K562 (cell line): ENCODE data around the gene RPL26. TPM values are rescaled to one million over a fixed set of nuclear protein-coding genes. Genes with fewer than 3 reads are reported as not detected.

Source experiments
- FOSL1 ChIP-seq: fragments of 200-800 bp; sonication (Bioruptor generic); conservative IDR thresholded peaks from 2 replicates; pipeline ENCODE4 v1.6.1; 2016; ENCODE audit warnings: missing genetic modification characterization, missing compliant biosample characterization
- MAZ ChIP-seq, 2 experiments: fragments of 450-650 bp in 1 of 2; sonication (generic) in 1 of 2; formaldehyde crosslinking; IDR thresholded peaks in 1 of 2; conservative IDR thresholded peaks in 1 of 2; 2 replicates each; pipeline versions ENCODE4 v1.4.0 to v1.5.0; 2020; ENCODE audit warnings: mild to moderate bottlenecking in 1 of 2, missing genetic modification reagents in 1 of 2
- NR2C2 ChIP-seq, 2 experiments: fragments of 200-800 bp in 1 of 2; sonication (Bioruptor generic) in 1 of 2; sonication (generic) in 1 of 2; formaldehyde crosslinking in 1 of 2; IDR thresholded peaks; 2 replicates each; pipeline versions ENCODE4 v1.6.1 to v1.8.0; 2016 to 2022; ENCODE audit warnings: mild to moderate bottlenecking in 1 of 2, missing compliant biosample characterization in 1 of 2, missing genetic modification characterization in 1 of 2, missing genetic modification reagents in 1 of 2
- RAD21 ChIP-seq, 2 experiments: fragments of 250-450 bp in 1 of 2; fragments of 450-650 bp in 1 of 2; sonication (Bioruptor Pico) in 1 of 2; formaldehyde crosslinking in 1 of 2; IDR thresholded peaks in 1 of 2; conservative IDR thresholded peaks in 1 of 2; 2 replicates each; pipeline versions ENCODE4 v1.4.0 to v1.8.0; 2020 to 2022; ENCODE audit warnings: mild to moderate bottlenecking in 2 of 2, moderate library complexity in 1 of 2
- REST ChIP-seq, 2 experiments: fragments of 450-650 bp; formaldehyde crosslinking in 1 of 2; IDR thresholded peaks; 2 replicates each; pipeline versions ENCODE4 v1.4.0 to v1.6.1; 2014 to 2020; ENCODE audit warnings: mild to moderate bottlenecking in 2 of 2, borderline replicate concordance in 1 of 2, low read depth in 1 of 2
- SP2 ChIP-seq: IDR thresholded peaks from 2 replicates; pipeline ENCODE4 v1.6.1; 2011; ENCODE audit warnings: mild to moderate bottlenecking, low read depth, low read length, moderate library complexity; ENCODE audit not compliant: poor library complexity, severe bottlenecking; ENCODE audit errors: extremely low read depth
- TAF1 ChIP-seq: IDR thresholded peaks from 2 replicates; pipeline ENCODE4 v1.6.1; 2011; ENCODE audit warnings: mild to moderate bottlenecking, low read length, moderate library complexity; ENCODE audit not compliant: insufficient read depth, control insufficient read depth, severe bottlenecking; ENCODE audit errors: extremely low read depth
- TBL1XR1 ChIP-seq, 2 experiments: IDR thresholded peaks; 2 replicates each; pipeline ENCODE4 v1.6.1; 2012; ENCODE audit warnings: improper control_type of control experiment in 2 of 2, low read length in 2 of 2, mild to moderate bottlenecking in 1 of 2
- TEAD4 ChIP-seq, 2 experiments: sonication (generic) in 1 of 2; formaldehyde crosslinking in 1 of 2; IDR thresholded peaks; 2 replicates each; pipeline versions ENCODE4 v1.6.1 to v1.8.0; 2012 to 2022; ENCODE audit warnings: borderline replicate concordance in 1 of 2, inconsistent platforms in 1 of 2, low read length in 1 of 2, mild to moderate bottlenecking in 1 of 2, missing genetic modification reagents in 1 of 2
- ZEB2 ChIP-seq: fragments of 450-650 bp; IDR thresholded peaks from 2 replicates; pipeline ENCODE4 v1.6.1; 2016
- ZNF354B ChIP-seq: fragments of 250-450 bp; sonication (Bioruptor Pico); IDR thresholded peaks from 2 replicates; pipeline ENCODE4 v1.4.0; 2020
- polyA plus RNA-seq, 8 experiments: library from polyadenylated mRNA; depleted of rRNA in 4 of 8; stranded (reverse) in 5 of 8; unstranded in 3 of 8; fragments of >200 nt; fragmentation: Nextera tagmentation in 2 of 8; fragmentation: Illumina TruSeq in 1 of 8; extraction: Ambion mirVana in 2 of 8; extraction: Trizol in 1 of 8; gene quantifications; 2 replicates each; pipeline versions ENCODE4 v1.2.1 to v1.2.3, GENCODE V29; 2011 to 2014; ENCODE audit warnings: inconsistent platforms in 1 of 8, missing spikeins in 1 of 8
- total RNA-seq, 7 experiments: library from RNA; depleted of rRNA in 6 of 7; stranded (reverse); fragments of >200 nt in 6 of 7; fragmentation: Illumina TruSeq in 2 of 7; extraction: Trizol in 2 of 7; gene quantifications; 2 replicates each; pipeline versions ENCODE4 v1.2.1 to v1.2.3, GENCODE V29; 2011 to 2021; ENCODE audit warnings: low replicate concordance in 1 of 7
- TF ChIP-seq, protein P1 (sequence below): fragments of 450-650 bp; IDR thresholded peaks from 2 replicates; pipeline ENCODE4 v1.6.1; 2017; ENCODE audit warnings: antibody characterized with exemption, mild to moderate bottlenecking

Gene RPL26
- total and polyA plus RNA-seq, 9 of the 15 experiments (the other 6 are each of a cell fraction or from before 2014, with no cell fraction given), result 1,474 to 4,074 (median 2,904) TPM

GRCh38 chr17:8383143-8383822, at the start of gene RPL26 (continued):
- TF ChIP-seq REST (IDR thresholded peaks at IDR 0.05; ENCODE audit: borderline replicate concordance) (peak; percentile 65; the same call in 1 of the 2 replicates), REST (CRISPR knock-in tag; IDR thresholded peaks at IDR 0.05; ENCODE audit: low read depth) (no peak), FOSL1 (0 out of 2 replicates have a peak, but pooled peaks have one; percentile 32), RAD21 (CRISPR knock-in tag; conservative IDR thresholded peaks at IDR 0.05 in 1 of 2, IDR thresholded peaks at IDR 0.05 in 1 of 2) (peak; percentile 63 to 66), ZEB2 (peak; percentile 56), TAF1 (peak; percentile 96), SP2 (peak; percentile 48), TBL1XR1 (IDR thresholded peaks at IDR 0.05; ENCODE audit: low read length in 2 of 2) (0 out of 4 replicates have a peak, but pooled peaks of 1 of the 2 experiments have one; percentile 22), ZNF354B (CRISPR knock-in tag) (no peak), TEAD4 (IDR thresholded peaks at IDR 0.05; ENCODE audit: low read length) (0 out of 2 replicates have a peak, but pooled peaks have one; percentile 13), TEAD4 (CRISPR knock-in tag; IDR thresholded peaks at IDR 0.05; ENCODE audit: borderline replicate concordance) (no peak), NR2C2 (CRISPR knock-in tag; IDR thresholded peaks at IDR 0.05) (no peak), NR2C2 (tag; IDR thresholded peaks at IDR 0.05) (peak; percentile 58; the same call in 1 of the 2 replicates), MAZ (CRISPR knock-in tag; conservative IDR thresholded peaks at IDR 0.05 in 1 of 2, IDR thresholded peaks at IDR 0.05 in 1 of 2) (peak; percentile 95 to 96)
- TF ChIP-seq, protein P1, sequence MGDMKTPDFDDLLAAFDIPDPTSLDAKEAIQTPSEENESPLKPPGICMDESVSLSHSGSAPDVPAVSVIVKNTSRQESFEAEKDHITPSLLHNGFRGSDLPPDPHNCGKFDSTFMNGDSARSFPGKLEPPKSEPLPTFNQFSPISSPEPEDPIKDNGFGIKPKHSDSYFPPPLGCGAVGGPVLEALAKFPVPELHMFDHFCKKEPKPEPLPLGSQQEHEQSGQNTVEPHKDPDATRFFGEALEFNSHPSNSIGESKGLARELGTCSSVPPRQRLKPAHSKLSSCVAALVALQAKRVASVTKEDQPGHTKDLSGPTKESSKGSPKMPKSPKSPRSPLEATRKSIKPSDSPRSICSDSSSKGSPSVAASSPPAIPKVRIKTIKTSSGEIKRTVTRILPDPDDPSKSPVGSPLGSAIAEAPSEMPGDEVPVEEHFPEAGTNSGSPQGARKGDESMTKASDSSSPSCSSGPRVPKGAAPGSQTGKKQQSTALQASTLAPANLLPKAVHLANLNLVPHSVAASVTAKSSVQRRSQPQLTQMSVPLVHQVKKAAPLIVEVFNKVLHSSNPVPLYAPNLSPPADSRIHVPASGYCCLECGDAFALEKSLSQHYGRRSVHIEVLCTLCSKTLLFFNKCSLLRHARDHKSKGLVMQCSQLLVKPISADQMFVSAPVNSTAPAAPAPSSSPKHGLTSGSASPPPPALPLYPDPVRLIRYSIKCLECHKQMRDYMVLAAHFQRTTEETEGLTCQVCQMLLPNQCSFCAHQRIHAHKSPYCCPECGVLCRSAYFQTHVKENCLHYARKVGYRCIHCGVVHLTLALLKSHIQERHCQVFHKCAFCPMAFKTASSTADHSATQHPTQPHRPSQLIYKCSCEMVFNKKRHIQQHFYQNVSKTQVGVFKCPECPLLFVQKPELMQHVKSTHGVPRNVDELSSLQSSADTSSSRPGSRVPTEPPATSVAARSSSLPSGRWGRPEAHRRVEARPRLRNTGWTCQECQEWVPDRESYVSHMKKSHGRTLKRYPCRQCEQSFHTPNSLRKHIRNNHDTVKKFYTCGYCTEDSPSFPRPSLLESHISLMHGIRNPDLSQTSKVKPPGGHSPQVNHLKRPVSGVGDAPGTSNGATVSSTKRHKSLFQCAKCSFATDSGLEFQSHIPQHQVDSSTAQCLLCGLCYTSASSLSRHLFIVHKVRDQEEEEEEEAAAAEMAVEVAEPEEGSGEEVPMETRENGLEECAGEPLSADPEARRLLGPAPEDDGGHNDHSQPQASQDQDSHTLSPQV, result peak; percentile 41; the same call in 1 of the 2 replicates
